Thyroid gland (tissue), 4 donors: ENCODE results near the gene TNFAIP8.

ENCODE experiments used
- POLR2A ChIP-seq, 2 donors: fragments of 450-650 bp; IDR thresholded peaks; one replicate each; pipeline ENCODE4 v1.6.1; 2017; ENCODE audit warnings: antibody characterized with exemption in 2 of 2, mild to moderate bottlenecking in 2 of 2, moderate library complexity in 1 of 2
- TF ChIP-seq, protein P1 (sequence below), 6 experiments: fragments of 200-600 bp in 3 of 6; fragments of 450-650 bp in 3 of 6; sonication (generic) in 3 of 6; IDR thresholded peaks; one replicate each; pipeline ENCODE4 v1.5.1; 2016 to 2019; ENCODE audit warnings: antibody characterized with exemption in 6 of 6, mild to moderate bottlenecking in 2 of 6, inconsistent platforms in 1 of 6, moderate library complexity in 1 of 6

DNA sequence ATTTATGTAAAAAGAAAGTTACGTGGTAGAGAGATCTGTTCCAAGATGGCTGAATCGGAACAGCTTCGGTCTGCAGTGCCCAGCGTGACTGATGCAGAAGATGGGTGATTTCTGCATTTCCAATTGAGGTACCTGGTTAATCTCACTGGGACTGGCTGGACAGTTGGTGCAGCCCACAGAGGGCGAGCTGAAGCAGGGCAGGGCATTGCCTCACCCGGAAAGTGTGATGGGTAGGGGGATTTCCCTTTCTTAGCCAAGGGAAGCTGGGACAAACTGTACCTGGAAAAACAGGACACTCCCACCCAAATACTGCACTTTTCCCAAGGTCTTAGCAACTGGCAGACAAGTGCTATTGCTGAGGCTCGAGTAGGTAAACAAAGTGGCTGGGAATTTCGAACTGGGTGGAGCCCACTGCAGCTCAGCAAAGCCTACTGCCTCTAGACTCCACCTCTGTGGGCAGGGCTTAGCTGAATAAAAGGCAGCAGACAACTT lies 83.4 kb downstream of the TNFAIP8 start:
- TF ChIP-seq, protein P1, sequence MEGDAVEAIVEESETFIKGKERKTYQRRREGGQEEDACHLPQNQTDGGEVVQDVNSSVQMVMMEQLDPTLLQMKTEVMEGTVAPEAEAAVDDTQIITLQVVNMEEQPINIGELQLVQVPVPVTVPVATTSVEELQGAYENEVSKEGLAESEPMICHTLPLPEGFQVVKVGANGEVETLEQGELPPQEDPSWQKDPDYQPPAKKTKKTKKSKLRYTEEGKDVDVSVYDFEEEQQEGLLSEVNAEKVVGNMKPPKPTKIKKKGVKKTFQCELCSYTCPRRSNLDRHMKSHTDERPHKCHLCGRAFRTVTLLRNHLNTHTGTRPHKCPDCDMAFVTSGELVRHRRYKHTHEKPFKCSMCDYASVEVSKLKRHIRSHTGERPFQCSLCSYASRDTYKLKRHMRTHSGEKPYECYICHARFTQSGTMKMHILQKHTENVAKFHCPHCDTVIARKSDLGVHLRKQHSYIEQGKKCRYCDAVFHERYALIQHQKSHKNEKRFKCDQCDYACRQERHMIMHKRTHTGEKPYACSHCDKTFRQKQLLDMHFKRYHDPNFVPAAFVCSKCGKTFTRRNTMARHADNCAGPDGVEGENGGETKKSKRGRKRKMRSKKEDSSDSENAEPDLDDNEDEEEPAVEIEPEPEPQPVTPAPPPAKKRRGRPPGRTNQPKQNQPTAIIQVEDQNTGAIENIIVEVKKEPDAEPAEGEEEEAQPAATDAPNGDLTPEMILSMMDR (IDR thresholded peaks at IDR 0.05): no peak
- no peak for TF ChIP-seq POLR2A (IDR thresholded peaks at IDR 0.05)
